GM21515 (cell line): ENCODE data around the gene CRYBG2.
"Not testable (repeated sequence)": the region's sequence is repeated elsewhere in the genome, so short reads cannot be mapped to it uniquely, and the experiment has no call there.

Experiments
- ATAC-seq: cut with Tn5 transposase; IDR thresholded peaks from one replicate; pipeline ENCODE4 v1.9.1; 2021; ENCODE audit not compliant: unreplicated experiment

CRYBG2 gene, protein sequence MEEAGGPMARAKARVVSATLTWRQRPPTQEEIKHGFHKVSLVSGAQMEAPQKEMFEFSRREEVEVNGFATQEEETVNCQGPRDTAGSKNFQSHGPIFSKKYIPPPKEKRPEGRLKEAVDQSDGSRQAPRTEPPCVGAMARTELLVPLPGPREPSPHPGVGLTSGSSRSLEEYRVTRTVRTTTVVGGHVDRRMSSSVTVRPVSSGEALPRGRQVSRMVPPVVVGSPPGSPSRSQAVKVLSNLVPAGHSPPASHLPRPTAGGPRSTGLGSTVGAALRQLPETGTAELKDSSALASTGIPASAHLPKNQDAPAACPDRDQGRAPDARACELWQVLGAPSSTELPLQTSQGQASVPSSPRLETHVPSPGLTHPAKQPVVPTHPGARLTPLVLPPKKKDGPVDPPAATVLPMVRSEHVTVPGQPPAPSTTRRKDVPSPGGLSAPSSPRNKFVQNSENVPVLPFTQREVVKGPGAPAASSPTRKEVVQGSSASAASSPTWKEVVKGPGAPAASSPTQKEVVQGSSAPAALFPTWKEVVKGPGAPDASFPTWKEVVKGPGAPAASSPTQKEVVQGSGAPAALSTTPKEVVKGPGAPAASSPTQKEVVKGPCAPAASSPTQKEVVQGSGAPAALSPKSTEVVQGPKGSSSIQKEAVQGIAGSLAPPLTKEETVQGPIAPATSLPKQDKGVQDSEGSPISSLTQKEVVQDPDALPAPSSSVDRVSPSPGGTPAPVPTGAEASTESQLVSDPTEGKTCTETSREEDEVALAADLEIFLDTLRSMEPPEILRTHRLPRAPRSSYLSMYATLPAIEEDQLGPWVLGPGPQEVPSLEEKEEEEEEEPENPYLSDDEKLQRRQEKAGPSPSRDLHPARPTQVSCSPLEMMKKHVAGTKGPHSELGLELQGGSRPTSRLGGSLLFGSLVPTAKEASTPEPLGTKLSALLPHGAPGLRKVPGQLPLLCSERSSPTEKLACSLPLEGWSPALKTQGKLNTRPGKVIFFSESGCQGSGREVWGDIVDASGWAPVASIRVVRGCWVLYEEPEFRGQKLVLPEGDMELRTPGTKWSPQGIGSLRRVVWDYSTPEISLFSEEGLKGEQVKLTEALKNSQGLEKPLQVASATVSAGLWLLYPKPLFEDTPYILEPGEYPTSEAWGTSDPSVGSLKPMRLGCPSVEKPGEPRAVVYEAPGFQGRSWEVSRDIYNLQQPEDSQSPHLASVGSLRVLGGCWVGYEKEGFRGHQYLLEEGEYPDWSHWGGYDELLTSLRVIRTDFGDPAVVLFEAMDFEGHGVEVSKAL (N-terminal part only)

DNA sequence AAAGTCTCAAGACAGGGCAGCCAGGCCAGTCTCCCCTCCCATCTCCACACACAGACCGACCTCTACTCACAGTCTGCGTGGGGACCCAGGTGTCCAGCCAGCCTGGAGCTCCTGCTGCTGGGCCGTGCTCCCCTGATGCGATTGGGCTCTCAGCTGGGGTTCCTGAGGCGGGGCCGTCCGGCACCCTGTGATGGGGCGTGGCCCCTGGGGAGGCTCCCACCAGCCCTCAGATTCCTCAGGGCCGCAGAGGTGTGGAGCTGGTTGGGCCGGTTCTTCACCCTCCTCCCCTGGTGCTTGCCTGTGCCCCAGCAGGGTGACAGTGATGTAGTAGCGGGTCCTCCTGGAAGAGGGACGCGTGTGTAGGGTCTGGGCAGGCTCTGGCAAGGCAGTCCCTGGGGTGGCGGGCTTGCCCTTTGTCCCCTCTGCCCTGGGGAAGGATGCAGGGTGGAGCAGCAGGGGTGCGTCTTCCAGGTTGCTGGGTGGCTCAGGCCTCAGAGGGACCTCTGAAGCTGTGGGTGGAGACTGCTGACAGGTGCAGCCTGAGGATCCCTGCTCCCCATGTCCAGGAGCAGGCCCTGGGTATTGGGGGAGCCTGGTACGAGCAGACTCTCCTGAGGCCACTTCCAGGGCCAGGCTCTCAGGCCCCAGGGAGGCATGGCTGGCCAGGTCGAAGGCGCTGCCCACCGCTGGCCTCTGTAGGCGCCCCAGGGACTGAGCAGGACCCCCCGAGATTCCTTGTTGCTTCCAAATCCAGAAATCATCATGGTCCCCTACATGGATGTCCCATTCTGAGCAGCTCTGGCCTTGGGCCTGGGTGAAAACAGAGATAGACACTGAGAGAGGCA, at the start of gene CRYBG2:
CRYBG2 (minus strand) TSS at position 155 of the 845 bp plus-strand sequence. CDS start 7,473 bp downstream, outside the sequence.
- no peak for ATAC-seq

DNA sequence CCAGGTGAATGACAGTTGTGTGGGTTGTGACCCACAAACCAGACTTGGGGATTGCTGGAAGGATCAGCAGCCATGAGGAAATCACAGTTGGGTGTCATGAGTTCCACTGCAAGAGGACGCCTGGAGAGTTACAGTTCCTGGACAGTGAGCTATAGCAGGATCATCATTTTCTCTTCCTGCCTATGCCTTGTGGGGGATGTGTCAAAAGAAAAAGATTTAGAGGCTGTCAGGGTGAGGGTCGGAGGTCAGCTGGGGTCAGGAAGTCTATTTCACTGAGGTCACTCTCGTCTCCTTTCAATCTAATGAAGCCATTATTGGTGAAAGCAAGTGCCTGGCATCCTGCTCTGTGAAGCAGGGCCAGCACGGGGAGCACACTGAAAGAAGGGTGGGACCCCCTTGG, 49.7 kb upstream of the CRYBG2 start:
- no peak for ATAC-seq

DNA sequence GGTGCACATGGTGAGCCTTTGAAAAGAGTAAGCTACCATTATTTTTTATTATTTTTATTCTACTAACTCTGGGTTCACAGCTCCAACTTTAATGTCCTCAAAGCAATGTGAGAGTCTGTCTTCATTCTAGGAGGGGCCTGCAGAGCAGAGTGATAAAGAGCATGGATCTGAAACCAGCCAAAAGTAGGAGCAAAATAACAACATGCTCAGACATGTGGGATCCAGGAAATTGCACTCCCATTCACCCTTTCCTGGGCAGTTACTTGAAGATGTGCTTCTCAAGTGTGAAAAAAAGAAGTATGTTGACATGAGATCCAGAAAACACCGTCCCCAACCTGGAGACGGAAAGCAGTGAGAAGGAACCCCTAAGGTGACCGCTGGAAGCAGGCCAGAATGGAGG, 48.0 kb upstream of the CRYBG2 start:
- no peak for ATAC-seq

DNA sequence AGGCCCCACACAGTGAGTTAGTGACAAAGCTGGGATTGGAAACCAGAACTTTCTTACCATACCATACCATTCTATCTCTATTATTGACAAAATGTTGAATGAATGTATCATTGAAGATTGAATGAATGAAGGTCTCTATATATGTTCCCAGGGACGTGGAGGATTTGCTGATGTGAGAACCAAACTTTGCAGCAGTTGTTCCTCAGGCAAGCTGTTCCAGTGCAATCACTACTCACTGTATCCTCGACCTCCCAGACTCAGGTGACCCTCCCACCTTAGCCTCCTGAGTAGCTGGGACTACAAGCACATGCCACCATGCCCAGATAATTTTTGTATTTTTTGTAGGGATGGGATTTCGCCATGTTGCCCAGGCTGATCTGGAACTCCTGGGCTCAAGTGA, 45.1 kb upstream of the CRYBG2 start:
- ATAC-seq: no peak

DNA sequence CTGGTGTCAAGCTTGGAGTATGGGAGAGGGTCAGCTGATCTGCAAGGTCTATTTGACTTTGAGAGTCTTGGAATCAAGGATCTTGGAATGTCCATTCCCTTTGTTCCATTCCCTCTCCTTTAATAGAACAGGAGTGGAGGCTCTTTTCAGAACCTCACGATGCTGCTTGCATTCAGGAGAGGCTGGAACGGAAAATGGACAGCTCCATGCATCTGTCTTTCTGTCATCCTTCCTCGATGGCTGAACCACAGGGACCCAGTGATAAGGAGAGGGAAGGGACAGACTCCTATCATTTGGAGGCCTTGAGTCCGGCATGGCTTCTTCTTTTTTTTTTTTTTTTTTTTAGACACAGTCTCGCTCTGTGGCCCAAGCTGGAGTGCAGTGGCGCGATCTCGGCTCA, 41.8 kb upstream of the CRYBG2 start:
- ATAC-seq: no peak

DNA sequence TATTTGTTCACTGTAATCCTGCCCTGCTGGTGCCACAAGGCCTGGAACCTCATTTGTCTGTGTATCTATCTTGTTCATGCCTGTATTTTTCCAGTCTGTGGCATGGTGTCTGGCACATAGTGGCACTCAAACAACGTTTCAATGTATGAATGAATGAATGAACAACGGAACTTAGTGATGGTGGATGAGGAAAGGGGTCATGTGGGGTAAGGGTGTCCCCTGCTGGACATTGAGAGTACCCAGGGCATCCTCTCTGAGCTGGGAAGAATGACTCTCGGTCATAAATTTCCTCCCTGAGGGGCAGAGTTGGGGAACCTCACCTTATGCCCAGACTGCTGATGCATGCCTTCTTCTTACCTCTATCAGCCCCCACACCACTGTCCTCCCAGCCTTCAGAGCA, 37.5 kb upstream of the CRYBG2 start:
- ATAC-seq: no peak

DNA sequence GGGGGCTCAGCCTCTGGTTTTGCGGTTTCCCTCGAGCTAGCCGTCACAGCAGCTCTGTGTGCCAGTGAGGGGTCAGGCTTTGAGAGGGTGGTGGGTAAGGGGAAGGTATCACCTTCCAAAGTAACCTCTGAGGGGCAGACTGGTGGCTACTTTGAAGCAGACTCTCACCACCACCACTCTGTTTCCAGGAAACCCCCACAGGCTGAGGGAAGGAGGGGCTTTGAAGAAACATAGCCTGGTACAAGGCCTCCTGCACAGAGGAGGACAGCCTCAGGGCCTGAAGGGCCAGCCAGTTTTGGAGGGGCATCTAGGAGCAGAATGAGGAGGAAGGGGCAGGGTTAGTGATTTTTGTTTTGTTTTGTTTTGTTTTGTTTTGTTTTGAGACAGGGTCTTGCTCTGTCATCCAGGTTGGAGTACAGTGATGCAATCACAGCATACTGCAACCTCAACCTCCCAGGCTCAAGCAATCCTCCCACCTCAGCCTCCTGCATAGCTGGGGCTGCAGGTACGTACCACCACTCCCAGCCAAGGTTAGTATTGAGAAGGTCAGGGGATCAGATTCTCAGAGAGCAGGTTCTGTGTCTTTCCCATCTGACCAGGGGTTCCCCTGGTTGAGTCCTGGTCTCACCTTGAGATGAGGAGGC, 35.8 kb upstream of the CRYBG2 start:
- no peak for ATAC-seq

DNA sequence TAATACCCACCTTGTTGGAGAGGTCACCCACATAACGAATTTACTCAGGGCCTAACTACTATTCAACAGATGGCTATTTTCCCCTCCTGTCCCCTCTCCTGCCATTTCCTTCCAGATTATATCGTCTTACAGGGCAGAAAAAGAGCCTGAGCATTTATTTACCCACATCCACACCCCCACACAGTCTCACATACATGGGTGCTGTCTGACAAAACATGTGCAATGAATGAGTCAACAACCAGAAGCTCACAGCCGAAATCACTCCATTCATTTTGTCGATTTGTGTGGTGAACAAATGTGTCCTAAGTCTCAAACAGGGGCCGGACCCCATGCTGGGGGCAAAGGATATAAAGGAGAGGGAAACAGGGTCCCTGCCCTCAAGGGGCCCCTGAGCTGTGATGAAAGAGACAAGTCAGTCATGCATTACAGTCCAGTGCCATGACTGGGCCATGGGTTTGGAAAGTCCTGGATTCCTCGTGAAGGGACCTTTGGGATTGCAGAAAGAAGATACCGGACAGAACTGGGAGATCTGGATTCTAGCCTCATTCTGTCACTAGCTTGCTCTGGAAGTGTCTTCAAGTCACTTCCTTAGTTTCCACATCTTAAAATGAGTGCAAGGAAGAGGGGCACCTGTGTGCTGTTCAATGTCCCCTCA, 35.0 kb upstream of the CRYBG2 start:
- ATAC-seq: no peak

DNA sequence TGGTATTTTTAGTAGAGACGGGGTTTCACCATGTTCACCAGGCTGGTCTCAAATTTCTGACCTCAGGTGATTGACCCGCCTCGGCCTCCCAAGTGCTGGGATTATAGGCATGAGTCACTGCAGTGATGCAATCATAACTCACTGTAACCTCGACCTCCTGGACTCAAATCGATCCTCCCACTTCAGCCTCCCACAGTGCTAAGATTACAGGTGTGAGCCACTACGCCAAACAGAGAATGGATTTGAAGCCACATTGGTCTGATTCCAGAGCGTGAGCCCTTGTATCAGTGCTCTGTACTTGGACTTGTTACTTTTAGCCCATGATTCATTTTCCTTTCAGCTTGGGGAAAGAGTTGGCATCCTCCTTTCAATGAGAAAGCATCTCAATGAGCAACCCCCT, 33.5 kb upstream of the CRYBG2 start:
- ATAC-seq: no peak

DNA sequence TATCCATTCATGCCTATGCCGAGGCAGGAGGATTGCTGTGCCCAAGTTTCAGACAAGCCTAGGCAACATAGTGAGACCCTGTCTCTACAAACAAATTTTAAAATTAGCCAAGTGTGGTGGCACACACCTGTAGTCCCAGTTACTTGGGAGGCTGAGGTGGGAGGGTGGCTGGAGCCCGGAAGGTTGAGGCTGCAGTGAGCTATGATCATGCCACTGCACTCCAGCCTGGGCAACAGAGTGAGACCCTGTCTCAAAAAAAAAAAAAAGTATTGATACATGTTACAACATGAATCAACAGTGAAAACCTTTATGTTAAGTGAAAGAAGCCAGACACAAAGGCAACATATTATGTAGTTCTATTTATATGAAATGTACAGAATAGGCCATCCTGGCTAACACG, 31.1 kb upstream of the CRYBG2 start:
- not testable (repeated sequence) for ATAC-seq

DNA sequence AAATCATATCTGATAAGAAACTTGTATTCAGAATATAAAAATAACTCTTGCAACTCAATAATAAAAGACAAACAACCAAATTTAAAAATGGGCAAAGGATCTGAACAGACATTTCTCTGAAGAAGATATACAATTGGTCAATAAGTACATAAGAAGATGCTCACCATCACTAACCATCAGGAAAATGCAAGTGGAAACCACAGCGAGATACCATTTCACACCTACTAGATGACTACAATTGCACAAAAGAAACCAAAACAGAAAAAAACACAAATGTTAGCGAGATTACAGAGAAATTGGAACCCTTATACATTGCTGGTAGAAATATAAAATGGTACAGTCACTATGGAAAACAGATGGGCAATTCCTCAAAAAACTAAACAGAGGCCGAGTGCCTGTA, 30.1 kb upstream of the CRYBG2 start:
- ATAC-seq: no peak

DNA sequence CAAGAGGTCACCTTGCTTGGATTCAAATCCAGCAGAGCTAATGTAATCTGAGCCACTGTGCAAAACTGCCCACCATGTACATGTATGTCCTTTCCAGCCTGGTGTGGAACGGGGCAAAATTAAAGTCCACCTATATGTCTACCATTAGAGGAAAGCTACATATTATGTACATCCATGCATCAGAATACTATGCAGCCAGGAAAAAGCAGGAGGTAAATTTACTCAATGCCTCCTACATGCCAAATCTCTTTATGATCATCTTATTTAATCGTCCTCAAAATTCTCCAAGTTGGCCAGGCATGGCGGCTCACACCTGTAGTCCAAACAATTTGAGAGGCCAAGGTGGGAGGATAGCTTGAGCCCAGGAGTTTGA, 24.9 kb upstream of the CRYBG2 start:
- no peak for ATAC-seq

DNA sequence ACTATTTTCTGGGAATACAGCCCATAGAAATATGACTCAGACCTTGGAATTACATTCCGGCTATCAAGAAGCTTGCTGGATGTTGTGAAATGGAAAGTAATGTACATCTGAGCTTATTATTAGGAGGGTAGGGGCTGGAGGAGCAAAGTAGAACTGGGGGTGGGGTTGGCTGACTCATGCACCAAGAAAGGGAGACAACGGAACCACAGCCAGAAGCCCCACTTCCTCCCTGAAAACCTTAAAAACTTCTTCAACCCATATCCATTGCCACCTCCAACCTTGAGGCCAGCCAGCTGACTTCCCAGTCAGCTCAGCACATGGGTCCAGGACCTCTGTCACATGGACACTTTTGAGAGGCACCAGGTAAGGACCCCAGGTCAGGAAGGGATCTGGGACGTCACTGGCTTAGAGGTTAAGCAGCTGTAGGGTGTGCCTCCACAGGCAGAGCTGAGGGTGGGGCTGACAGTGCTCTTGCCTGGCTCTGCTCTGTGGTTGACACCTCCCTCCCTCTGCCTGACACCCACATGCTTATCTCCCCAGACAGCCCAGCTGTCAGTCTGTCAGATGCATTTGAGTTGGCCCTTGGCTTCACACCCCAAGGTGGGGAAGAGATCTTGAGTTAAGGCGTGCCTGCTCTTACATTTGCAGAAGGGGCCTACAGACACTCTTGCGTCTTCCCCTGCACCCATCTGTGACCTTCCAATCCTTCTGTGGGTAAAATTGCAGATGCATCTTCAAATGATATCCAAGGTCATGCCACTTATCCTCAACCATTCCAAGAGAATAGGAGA, 24.4 kb upstream of the CRYBG2 start:
- no peak for ATAC-seq

DNA sequence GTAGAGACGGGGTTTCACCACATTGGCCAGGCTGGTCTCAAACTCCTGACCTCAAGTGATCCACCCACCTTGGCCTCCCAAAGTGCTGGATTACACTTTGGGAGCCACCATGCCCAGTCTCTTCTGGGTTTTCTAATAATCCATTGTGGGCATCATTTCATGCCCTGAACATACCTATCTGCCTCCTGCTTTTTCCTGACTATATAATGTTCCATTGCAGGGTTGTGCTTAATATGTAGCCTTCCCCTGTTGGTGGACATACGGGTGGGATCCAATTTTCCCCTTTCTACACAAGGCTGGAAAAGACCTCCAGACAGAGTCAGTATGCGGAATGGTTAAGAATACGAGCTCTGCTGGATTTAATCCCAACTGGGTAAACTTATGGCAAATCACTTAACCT, 22.1 kb upstream of the CRYBG2 start:
- no peak for ATAC-seq

DNA sequence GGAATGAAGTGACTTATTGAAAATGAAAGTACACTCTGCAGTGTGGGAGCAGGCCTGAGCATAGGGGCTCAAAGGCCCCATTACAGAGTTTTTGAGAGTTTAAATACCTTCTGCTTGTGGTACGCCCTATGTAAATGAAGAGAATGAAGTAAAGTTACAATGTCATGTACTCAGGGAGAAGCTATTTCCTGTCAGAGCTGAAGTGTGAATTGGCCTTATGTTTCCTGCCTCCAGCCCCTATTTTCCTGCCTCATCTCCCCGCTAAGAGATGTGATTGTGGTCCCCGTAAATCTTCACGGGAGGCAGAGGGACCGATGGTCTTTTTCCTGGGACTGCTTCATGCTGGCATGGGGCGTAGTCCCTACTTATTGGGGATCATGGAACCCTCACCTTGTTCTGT, 21.2 kb upstream of the CRYBG2 start:
- ATAC-seq: no peak

DNA sequence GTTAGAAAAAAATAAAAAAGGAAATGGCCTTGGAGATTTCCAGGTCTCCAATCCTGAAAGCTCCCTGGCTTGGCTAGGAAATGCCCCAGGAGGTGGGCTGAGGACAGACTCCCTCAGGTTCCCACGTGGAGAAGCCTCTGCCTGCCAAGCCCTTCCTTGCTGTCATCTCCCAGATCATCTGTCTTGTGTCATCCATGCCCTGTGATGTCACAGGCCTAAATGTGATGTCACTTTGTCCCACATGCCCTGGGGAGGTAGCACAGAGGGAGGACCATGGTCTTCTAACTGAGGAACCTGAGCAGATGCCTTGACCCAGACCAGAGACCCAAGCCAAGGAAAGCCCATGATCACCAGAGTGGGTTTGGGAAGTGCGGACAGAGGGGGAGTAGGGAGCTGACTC, 20.4 kb upstream of the CRYBG2 start:
- not testable (repeated sequence) for ATAC-seq

DNA sequence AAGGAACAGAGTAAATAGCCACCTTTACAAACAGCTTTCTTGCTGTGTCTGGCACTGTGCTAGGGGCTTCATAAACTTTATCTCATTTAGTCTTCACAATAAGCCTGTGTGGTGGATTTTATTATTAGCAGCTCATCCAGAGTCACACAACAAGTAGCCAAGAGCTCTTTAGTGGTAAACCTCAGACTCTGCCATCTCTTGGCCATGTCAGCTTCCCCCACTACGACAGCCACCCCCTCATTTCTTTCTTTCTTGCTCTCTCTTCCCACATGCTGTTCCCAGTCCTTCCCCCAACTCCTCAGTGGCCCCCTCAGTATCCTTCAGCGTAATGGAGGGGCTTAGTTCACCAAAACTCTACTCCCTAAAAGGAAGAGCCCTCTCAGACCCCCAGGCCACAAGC, 19.9 kb upstream of the CRYBG2 start:
- ATAC-seq: no peak

DNA sequence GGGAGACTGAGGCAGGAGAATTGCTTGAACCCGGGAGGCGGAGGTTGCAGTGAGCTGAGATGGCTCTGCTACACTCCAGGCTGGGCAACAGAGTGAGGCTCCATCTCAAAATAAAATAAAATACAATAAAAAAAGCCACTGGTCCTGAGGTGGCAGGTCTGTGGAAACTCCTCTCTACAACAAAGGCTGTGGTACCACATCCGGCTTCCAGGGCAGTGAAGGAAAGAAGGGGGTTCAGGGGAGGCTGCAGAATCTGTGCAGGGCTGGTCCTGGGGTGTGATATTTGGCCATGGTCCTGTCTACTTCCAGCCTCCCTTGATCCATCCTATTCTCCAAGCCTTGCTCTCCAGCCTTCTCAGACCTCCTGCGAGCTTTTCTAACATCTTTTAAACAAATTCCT, 19.4 kb upstream of the CRYBG2 start:
- no peak for ATAC-seq

DNA sequence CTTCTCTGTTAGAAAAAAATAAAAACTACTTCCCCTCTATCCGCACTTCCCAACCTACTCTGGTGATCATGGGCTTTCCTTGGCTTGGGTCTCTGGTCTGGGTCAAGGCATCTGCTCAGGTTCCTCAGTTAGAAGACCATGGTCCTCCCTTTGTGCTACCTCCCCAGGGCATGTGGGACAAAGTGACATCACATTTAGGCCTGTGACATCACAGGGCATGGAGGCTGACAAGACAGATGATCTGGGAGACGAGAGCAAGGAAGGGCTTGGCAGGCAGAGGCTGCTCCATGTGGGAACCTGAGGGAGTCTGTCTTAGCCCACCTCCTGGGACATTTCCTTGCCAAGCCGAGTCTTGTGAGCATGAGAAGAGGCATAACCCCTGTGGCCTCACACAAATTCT, 18.7 kb upstream of the CRYBG2 start, which contains the start of gene ZNF683:
ZNF683 (minus strand) TSS at position 140 of the 400 bp plus-strand sequence. CDS start 4,179 bp downstream, outside the sequence.
- ATAC-seq: not testable (repeated sequence)
